K562 (cell line): Measurements from ENCODE around the gene USH2A. TPM values are rescaled to one million over a fixed set of nuclear protein-coding genes. Genes with fewer than 3 reads are reported as not detected.

Source experiments
- ATAC-seq: fragments of 200-7000 bp; cut with Tn5 transposase; 3 replicates; pipeline ENCODE4 v1.9.1; 2020; ENCODE audit warnings: moderate library complexity
- BruUV-seq: library from RNA; stranded (reverse); fragments of 400-500 nt; replicated peaks from 2 replicates; lab custom pipeline; 2021; lab: Mats Ljungman, UMichigan
- CTCF ChIA-PET: fragments of 300-600 bp; formaldehyde crosslinking; extraction: SDS; loops from one replicate; lab custom pipeline; 2021; ENCODE audit warnings: low intra/inter-chr PET ratio; lab: Yijun Ruan, JAX
- POLR2A ChIA-PET: fragments of 300-600, 350-650 bp; sonication (Branson Sonifier 250); formaldehyde crosslinking; extraction: SDS; loops from one replicate; lab custom pipeline; 2021; ENCODE audit warnings: antibody characterized with exemption, inconsistent platforms; lab: Yijun Ruan, JAX
- DNase-seq, 4 experiments: peaks; one replicate each; pipeline versions ENCODE4 v3.0.0 to v3.0.0-alpha.2; 2011 to 2018; ENCODE audit warnings: low spot score in 3 of 4, mixed read lengths in 3 of 4; ENCODE audit errors: extremely low read depth in 1 of 4
- FAIRE-seq: peaks from 2 replicates; lab custom pipeline; 2011; peaks lifted over from hg19 to GRCh38; lab: Jason Lieb, UNC
- H2AFZ ChIP-seq: 2 replicates; pipeline ENCODE4 v1.6.0; 2011; ENCODE audit warnings: low read depth, low read length, control low read depth, inconsistent platforms
- H3K27ac ChIP-seq: fragments of 200-600 bp; 3 replicates; pipeline ENCODE4 v1.8.0; 2011; ENCODE audit warnings: low read depth, mild to moderate bottlenecking, control low read depth, inconsistent platforms, low read length, moderate library complexity, mixed read lengths; ENCODE audit errors: extremely low read depth
- H3K27me3 ChIP-seq, 2 experiments: fragments of 300-600 bp in 1 of 2; 2 replicates in 1 of 2; 3 replicates in 1 of 2; pipeline versions ENCODE4 v1.6.0 to v1.8.0; 2011; ENCODE audit warnings: inconsistent platforms in 2 of 2, low read length in 2 of 2, mild to moderate bottlenecking in 1 of 2, mixed read lengths in 1 of 2, moderate library complexity in 1 of 2; ENCODE audit not compliant: control insufficient read depth in 2 of 2, insufficient read depth in 2 of 2
- H3K36me3 ChIP-seq: fragments of 300-600 bp; 3 replicates; pipeline ENCODE4 v1.8.0; 2011; ENCODE audit warnings: mild to moderate bottlenecking, low read length, inconsistent platforms; ENCODE audit not compliant: control insufficient read depth, insufficient read depth
- H3K4me1 ChIP-seq, 2 experiments: fragments of 200-600 bp in 1 of 2; replicated peaks in 1 of 2; 2 replicates in 1 of 2; 3 replicates in 1 of 2; pipeline versions ENCODE4 v1.5.1 to v1.8.0; 2011; ENCODE audit warnings: inconsistent platforms in 2 of 2, low read length in 2 of 2, mild to moderate bottlenecking in 1 of 2, mixed read lengths in 1 of 2, moderate library complexity in 1 of 2; ENCODE audit not compliant: control insufficient read depth in 2 of 2, insufficient read depth in 2 of 2
- H3K4me2 ChIP-seq: 2 replicates; pipeline ENCODE4 v1.6.1; 2011; ENCODE audit warnings: low read length, control low read depth, inconsistent platforms, mixed read lengths; ENCODE audit not compliant: insufficient read depth
- H3K4me3 ChIP-seq: fragments of 200-600 bp; sonication (generic), shearing (Covaris generic); 2 replicates; pipeline ENCODE4 v1.5.1; 2016; ENCODE audit warnings: control low read depth, inconsistent platforms
- H3K79me2 ChIP-seq: fragments of 200-600 bp; 3 replicates; pipeline ENCODE4 v1.8.0; 2011; ENCODE audit warnings: low read length, inconsistent platforms; ENCODE audit not compliant: control insufficient read depth, insufficient read depth
- H3K9ac ChIP-seq, 2 experiments: 2 replicates each; pipeline versions ENCODE4 v1.6.0 to v1.6.1; 2011; ENCODE audit warnings: low read depth in 2 of 2, low read length in 2 of 2, control low read depth in 1 of 2, inconsistent platforms in 1 of 2, mild to moderate bottlenecking in 1 of 2, mixed read lengths in 1 of 2; ENCODE audit not compliant: insufficient read depth in 1 of 2
- H3K9me1 ChIP-seq: one replicate; pipeline ENCODE4 v1.6.0; 2011; ENCODE audit warnings: inconsistent platforms, mild to moderate bottlenecking, low read length, moderate library complexity; ENCODE audit not compliant: control insufficient read depth, insufficient read depth
- H3K9me3 ChIP-seq: replicated peaks from 2 replicates; pipeline ENCODE4 v1.5.1; 2011; ENCODE audit warnings: low read depth, low read length, inconsistent platforms; ENCODE audit not compliant: control insufficient read depth, insufficient read depth
- H4K20me1 ChIP-seq: replicated peaks from 2 replicates; pipeline ENCODE4 v1.6.1; 2011; ENCODE audit warnings: low read length, inconsistent platforms, mixed read lengths; ENCODE audit not compliant: control insufficient read depth, insufficient read depth
- ERF ChIP-seq: fragments of 450-650 bp; formaldehyde crosslinking; IDR thresholded peaks from 2 replicates; pipeline ENCODE4 v1.4.0; 2020; ENCODE audit warnings: mild to moderate bottlenecking, mixed read lengths
- FOS ChIP-seq: IDR thresholded peaks from 3 replicates; pipeline ENCODE4 v1.6.1; 2011; ENCODE audit not compliant: insufficient read length; ENCODE audit errors: extremely low read depth
- L3MBTL2 ChIP-seq: fragments of 450-650 bp; IDR thresholded peaks from 2 replicates; pipeline ENCODE4 v1.6.1; 2016; ENCODE audit warnings: mild to moderate bottlenecking, moderate library complexity
- LCOR ChIP-seq: sonication (generic); formaldehyde crosslinking; IDR thresholded peaks from 2 replicates; pipeline ENCODE4 v1.8.0; 2022; ENCODE audit warnings: mild to moderate bottlenecking, missing genetic modification reagents
- MAFK ChIP-seq: IDR thresholded peaks from 2 replicates; pipeline ENCODE4 v1.6.1; 2011; ENCODE audit warnings: low read length, improper control_type of control experiment
- MBD2 ChIP-seq: sonication (generic); IDR thresholded peaks from 2 replicates; pipeline ENCODE4 v1.6.1; 2016; ENCODE audit warnings: low read depth, borderline replicate concordance
- NCOA4 ChIP-seq: fragments of 450-650 bp; IDR thresholded peaks from 2 replicates; pipeline ENCODE4 v1.6.1; 2018; ENCODE audit warnings: mild to moderate bottlenecking; ENCODE audit not compliant: partially characterized antibody
- RBM15 ChIP-seq: fragments of 200-400 bp; formaldehyde crosslinking; IDR thresholded peaks from 2 replicates; pipeline ENCODE4 v1.6.1; 2018; ENCODE audit warnings: mild to moderate bottlenecking, low read length, moderate library complexity; ENCODE audit not compliant: insufficient read depth
- ZNF324 ChIP-seq: fragments of 250-450 bp; sonication (Bioruptor Pico); IDR thresholded peaks from 2 replicates; pipeline ENCODE4 v1.4.0; 2020; ENCODE audit warnings: mild to moderate bottlenecking
- ZNF408 ChIP-seq: fragments of 250-450 bp; sonication (Bioruptor Pico); IDR thresholded peaks from 2 replicates; pipeline ENCODE4 v1.4.0; 2020; ENCODE audit warnings: low read depth, mild to moderate bottlenecking, moderate library complexity
- WGBS: fragments of 100-300 bp; shearing (Covaris generic); methylation state at CpG from one replicate; pipeline ENCODE4 v1.1.6; 2016; ENCODE audit warnings: low coverage, mixed read lengths; ENCODE audit not compliant: insufficient coverage; ENCODE audit errors: missing lambda C conversion rate; 5-methylcytosine and 5-hydroxymethylcytosine counted together
- in situ Hi-C: fragments of 300-500 bp; cut with MboI; formaldehyde crosslinking; loops from 4 replicates; pipeline ENCODE4 v1.15.0; 2018; ENCODE audit warnings: inconsistent platforms, mixed read lengths
- intact Hi-C: fragments of 100-400 bp; cut with micrococcal nuclease; formaldehyde crosslinking; loops from 2 replicates; pipeline ENCODE4 v1.14.2; 2022
- polyA plus RNA-seq, 8 experiments: library from polyadenylated mRNA; depleted of rRNA in 4 of 8; stranded (reverse) in 5 of 8; unstranded in 3 of 8; fragments of >200 nt; fragmentation: Nextera tagmentation in 2 of 8; fragmentation: Illumina TruSeq in 1 of 8; extraction: Ambion mirVana in 2 of 8; extraction: Trizol in 1 of 8; gene quantifications; 2 replicates each; pipeline versions ENCODE4 v1.2.1 to v1.2.3, GENCODE V29; 2011 to 2014; ENCODE audit warnings: inconsistent platforms in 1 of 8, missing spikeins in 1 of 8
- total RNA-seq, 7 experiments: library from RNA; depleted of rRNA in 6 of 7; stranded (reverse); fragments of >200 nt in 6 of 7; fragmentation: Illumina TruSeq in 2 of 7; extraction: Trizol in 2 of 7; gene quantifications; 2 replicates each; pipeline versions ENCODE4 v1.2.1 to v1.2.3, GENCODE V29; 2011 to 2021; ENCODE audit warnings: low replicate concordance in 1 of 7

The USH2A gene
- total and polyA plus RNA-seq, 9 of the 15 experiments (the other 6 are each of a cell fraction or from before 2014, with no cell fraction given) = under 0.01 TPM; not detected in 7

- H3K9ac ChIP-seq = no peak overlapping the region
- intact Hi-C loops (no loop called here), in situ Hi-C loops (no loop called here)
- no peaks in the 10 kb centered on the region for H3K27me3 ChIP-seq
- H3K27ac ChIP-seq = no peak overlapping the region
- DNase-seq (no peak), FAIRE-seq (no peak)
- H3K9me3 ChIP-seq = 0 out of 2 replicates have a peak, but pooled peaks cover 2% of the 10 kb centered on the region
- H3K4me2 ChIP-seq = no peak overlapping the region
- no peaks in the 10 kb centered on the region for H4K20me1 ChIP-seq
- WGBS = 17% methylated on average over 1 of the region's 1 CpG
- H3K79me2 ChIP-seq = no peaks in the 10 kb centered on the region
- H3K9me1 ChIP-seq = no peaks in the 10 kb centered on the region
- POLR2A ChIA-PET = no interaction called here
- H2AFZ ChIP-seq = no peak overlapping the region
- no peak for TF ChIP-seq NCOA4
- no peak for TF ChIP-seq LCOR (CRISPR knock-in tag)
- TF ChIP-seq L3MBTL2 = no peak
- no peak for TF ChIP-seq ZNF324
- no peak for TF ChIP-seq ZNF408 (CRISPR knock-in tag)
- TF ChIP-seq MAFK = no peak
- TF ChIP-seq ERF (CRISPR knock-in tag) = no peak
- no peak for TF ChIP-seq RBM15
- no peak for TF ChIP-seq MBD2
- TF ChIP-seq FOS = no peak
- TF ChIP-seq, all 486 proteins: peak for 0
- H3K4me3 ChIP-seq = no peak overlapping the region
- no peaks in the 10 kb centered on the region for H3K36me3 ChIP-seq
- ATAC-seq = no peak
- no peaks in the 10 kb centered on the region for H3K4me1 ChIP-seq
- BruUV-seq = no TSS peak
- CTCF ChIA-PET = no interaction called here
Measured at GRCh38 chr1:216420746-216421145, 2.5 kb downstream of the USH2A start.
